Measurements from ENCODE around the gene TUBB.
"Not testable (repeated sequence)": the region's sequence is repeated elsewhere in the genome, so short reads cannot be mapped to it uniquely, and the experiment has no call there.

TUBB gene

GRCh38 chr6:30687659-30688431 lies 32.3 kb upstream of the TUBB start:
- DNase-seq = peak; percentile 52

DNA sequence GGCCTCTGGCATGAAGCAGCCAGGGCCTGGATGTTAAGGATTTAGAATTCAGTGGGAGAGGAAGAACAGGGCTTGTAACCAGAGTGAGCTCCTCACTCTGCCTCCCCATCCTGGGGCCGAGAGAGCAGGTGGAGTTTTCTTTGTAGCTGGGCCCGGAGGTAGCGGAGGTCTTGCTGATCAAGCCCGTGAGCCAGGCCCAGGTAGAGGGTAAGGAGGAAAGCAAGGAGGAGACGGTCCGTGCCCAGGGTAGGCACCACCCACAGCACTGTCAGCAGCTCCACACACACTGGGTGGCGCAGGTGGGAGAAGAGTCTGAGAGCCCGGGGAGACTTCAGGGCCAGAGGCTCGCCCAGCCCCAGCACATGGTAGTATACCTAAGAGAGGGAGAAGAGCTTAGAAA lies 31.6 kb upstream of the TUBB start:
- DNase-seq = no peak

- no peak for DNase-seq
Observed at GRCh38 chr6:30689022-30689865, 30.9 kb upstream of the TUBB start.

GRCh38 chr6:30689985-30690384 lies 30.2 kb upstream of the TUBB start:
- no peak for DNase-seq

- peak; percentile 84 for DNase-seq
Observed at GRCh38 chr6:30690403-30691207, 29.5 kb upstream of the TUBB start, which contains the start of gene NRM. TSS of gene NRM (minus strand) at chr6:30690984. CDS start at chr6:30690974, 10 bp downstream.

DNA sequence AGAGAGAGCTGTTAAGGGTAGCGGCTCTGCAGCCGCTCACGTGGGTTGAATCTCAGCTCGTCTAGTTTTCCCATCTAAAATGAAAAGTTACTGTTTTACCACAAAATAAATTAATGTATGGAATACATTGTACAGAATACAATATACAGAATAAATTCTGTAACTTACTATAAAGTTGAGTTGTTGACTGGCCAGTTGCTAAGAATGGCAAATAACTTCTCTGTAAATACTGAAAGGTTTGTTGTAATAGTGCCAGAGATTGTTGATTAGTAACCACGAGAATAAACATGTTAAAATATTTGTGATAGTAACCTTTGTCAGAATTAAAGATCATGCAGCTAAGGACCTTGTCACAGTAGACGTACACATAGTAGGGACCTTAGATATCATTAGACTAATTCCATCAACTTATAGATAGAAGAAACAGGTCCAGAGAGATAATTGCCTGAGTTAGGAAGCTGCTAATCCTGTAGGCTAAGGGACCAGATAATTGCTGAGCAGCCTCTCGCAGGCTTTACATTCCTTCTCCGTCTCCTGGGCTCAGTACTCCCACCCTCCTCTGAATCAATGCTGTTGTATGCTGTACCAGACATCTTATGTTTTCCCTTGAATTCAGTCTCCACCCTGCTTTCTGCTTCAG lies 28.8 kb upstream of the TUBB start:
- no peak for DNase-seq

DNA sequence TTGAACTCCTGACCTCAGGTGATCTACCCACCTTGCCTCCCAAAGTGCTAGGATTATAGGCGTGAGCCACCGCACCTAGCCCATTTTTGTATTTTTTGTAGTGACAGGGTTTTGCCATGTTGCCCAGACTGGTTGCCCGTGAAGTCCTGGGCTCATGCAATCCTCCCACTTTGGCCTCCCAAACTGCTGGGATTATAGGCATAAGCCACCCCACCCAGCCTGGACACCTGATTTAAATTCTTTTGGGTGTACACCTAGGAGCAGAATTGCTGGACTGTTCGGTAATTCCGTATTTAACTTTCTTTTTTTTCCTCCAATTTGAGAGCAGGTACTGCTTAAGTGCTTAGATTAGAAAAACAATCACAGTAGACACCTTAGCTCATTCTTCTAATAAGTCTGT lies 23.7 kb upstream of the TUBB start:
- DNase-seq = no peak

DNA sequence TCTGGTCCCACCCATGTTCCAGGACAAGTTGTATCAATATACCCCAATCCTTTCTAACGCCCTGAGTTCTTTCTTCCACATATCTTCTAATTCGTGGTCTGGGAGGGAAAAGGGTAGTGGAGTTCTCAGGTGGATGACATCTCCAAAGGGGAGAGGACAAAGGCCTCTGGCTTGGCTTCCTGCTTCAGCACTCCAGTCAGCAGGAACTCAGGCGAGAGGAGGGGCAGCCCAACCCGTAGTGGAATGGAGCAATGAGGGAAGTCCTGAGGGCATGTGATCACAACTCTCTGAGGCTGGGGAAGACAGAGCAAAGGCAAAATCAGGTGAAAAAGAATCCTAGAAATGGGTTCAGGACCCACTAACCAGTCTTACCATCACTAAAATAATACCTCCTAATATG lies 19.8 kb upstream of the TUBB start:
- no peak for DNase-seq

- DNase-seq = no peak
Observed at GRCh38 chr6:30703011-30703410, 17.1 kb upstream of the TUBB start.

GRCh38 chr6:30703821-30704220 lies 16.3 kb upstream of the TUBB start:
- no peak for DNase-seq

DNA sequence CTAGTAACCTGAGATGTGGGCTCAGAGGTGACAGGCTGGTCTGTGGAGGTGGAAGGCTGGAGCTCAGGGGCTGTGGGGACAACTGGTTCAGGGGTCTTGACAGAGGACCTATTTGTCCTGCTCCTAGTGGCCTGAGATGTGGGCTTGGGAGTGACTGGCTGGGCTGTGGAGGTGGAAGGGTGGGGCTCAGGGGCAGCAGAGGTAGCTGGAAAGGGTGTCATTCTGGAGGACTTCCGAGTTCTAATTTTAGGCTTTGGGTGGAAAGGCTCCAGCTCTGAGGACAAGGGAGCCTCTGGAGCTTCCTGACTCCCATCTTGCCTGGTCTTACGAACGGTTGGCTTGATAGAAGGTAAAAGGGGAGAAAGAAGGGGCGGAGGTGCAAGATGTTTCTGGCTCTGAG lies 14.5 kb upstream of the TUBB start:
- DNase-seq = no peak

DNA sequence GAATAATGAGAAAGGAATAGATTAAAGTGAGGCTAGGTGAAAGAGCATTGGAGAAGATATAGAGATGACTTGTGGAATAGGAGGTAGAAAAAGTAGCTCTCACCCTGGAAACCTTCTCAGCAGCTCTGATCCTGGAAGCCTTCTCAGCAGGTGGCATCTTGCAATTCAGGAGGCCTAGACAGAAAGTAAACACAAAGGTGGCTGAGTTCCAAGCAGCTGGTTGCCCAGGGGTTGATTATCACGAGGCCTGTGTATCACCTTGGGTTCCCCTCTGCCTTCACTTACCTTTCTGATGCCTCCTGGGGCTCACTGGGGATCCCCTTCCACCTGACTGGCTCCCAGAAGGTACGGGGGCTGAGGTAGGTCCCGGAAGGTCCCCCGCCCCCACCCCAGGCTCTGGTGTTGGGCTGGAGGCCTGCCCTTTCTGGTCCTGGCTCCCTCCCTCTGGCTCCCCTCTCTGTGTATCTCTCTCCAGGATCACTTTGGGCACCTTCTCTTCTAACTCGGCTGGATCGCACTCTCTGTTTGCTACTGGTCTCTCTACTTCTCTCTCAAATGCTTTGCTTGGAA lies 12.8 kb upstream of the TUBB start:
- no peak for DNase-seq

DNA sequence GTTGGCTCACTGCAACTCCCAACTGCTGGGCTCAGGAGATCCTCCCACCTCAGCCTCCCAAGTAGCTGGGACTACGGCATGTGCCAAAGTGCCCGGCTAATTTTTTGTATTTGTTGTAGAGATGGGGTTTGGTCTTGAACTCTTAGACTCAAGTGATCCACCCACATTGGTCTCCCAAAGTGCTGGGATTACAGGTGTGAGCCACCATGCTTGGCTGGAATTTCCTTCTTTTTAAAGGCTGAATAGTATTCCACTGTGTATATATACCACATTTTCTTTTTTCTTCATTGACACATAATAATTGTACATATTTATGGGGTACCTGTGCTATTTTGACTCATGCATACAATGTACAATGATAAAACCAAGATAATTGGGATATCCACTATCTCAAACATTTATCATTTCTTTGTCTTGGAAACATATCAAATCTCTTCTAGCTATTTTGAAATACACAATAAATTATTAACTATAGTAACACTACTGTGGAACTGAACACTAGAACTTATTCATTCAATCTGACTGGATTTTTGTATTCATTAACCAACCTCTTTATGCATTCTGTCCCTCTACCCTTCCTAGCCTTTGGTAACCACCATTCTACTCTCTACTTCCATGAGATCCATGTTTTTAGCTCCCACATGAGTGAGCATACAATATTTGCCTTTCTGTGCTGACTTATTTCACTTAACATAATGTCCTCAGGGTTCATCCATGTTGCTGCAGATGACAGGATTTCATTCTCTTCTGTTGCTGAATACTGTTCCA lies 10.9 kb upstream of the TUBB start:
- DNase-seq = no peak

- no peak for DNase-seq
Observed at GRCh38 chr6:30711758-30712380, 8.3 kb upstream of the TUBB start.

GRCh38 chr6:30712441-30712945 lies 7.7 kb upstream of the TUBB start:
- no peak for DNase-seq

DNA sequence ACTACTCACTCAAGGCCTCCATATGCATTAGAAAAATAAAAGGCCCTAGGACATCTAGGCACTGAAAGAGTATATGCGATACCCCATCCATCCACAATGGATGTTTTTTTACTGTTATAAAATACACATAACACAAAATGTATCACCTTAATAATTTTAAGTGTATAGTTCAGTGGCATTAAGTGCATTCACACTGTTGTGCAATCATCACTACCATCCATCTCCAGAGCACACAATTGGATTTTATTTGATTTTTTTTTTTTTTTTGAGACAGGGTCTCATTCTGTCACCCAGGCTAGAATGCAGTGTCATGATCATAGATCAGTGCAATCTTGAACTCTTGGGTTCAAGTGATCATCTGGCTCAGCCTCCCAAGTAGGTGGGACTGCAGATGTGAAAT lies 5.9 kb upstream of the TUBB start:
- no peak for DNase-seq

DNA sequence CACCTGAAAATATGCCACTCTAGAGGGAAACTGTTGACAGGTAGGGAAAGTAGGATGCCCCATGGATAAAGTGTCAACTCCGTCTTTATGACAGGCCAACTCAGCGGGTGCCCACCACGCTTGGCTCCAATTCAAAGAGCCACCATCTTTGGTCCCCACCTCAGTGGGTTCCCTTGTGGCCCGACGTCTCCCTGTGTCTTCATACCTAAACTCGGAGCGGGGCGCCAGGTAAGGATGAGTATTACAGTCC lies 3.3 kb upstream of the TUBB start:
- no peak for DNase-seq

DNA sequence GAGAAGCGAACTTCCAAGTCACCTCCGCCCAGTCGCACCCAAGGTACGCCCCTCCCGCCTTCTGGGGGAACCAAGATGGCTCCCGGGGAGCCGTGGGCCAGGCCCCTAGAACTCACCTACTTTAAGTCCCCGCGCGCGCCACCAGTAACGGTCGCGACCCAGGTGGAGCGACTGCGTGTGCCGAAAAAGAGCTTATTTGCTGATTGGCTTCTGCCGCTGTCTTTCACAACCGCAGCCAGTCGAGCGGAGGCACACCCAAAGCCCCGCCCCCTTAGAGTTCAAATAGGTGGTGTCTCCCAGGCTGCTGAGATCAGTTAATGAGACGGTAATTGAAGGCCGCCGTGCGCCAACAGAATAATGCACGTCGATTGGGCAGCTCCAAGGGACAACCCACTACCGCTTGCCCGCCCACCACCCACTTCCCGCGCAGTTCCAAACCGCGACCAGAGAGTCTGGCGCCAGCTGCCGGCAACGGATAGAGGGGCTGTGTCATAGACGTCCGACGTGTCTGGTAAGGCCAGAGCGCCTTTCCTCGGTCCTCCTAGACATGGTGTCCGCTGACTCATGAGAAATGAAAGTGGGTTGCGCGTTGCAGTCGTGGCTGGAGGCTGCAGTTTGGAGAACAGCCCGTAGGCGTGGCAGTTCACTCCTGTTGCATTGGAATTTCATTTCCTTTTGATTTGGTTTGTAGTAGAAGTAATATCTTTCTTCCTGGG lies 2.9 kb upstream of the TUBB start, which contains the start of gene MDC1:
Gene MDC1 (minus strand): TSS at position 153 of the 716 bp plus-strand sequence. CDS start 2,106 bp downstream, outside the sequence.
- peak; percentile 100 for DNase-seq

DNA sequence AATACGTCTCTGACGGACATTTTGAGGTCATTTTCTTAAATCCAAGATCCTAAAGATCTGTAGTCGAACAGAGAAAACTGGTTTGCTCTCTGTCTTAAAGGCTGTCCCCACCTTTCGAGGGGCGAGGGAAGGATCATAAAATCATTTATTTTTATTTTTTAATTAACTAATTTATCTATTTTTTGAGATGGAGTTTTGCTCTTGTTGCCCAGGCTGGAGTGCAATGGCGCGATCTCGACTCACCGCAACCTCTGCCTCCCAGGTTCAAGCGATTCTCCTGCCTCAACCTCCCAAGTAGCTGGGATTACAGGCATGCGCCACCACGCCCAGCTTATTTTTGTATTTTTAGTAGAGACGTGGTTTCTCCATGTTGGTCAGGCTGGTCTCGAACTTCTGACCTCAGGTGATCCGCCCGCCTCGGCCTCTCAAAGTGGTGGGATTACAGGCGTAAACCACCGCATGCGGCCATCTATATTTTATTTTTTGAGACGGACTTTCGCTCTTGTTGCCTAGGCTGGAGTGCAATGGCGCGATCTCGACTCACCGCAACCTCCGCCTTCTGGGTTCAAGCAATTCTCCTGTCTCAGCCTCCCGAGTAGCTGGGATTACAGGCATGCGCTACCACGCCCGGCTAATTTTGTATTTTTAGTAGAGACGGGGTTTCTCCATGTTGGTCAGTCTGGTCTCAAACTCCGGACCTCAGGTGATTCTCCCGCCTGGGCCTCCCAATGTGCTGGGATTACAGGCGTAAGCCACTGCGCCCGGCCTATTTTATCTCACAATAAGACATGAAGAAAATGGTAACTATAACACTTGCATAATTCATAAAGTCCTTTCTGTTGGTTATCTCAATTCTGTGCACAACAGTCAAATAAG lies 2.1 kb upstream of the TUBB start:
- not testable (repeated sequence) for DNase-seq
